ENCODE data around the gene DFFA. TPM values are rescaled to one million over a fixed set of nuclear protein-coding genes. Genes with fewer than 3 reads are reported as not detected.
"Not testable (repeated sequence)": the region's sequence is repeated elsewhere in the genome, so short reads cannot be mapped to it uniquely, and the experiment has no call there.

DFFA gene
- polyA plus RNA-seq, 4 donors, result 8.9 to 30.3 (median 17.2) TPM

DNA sequence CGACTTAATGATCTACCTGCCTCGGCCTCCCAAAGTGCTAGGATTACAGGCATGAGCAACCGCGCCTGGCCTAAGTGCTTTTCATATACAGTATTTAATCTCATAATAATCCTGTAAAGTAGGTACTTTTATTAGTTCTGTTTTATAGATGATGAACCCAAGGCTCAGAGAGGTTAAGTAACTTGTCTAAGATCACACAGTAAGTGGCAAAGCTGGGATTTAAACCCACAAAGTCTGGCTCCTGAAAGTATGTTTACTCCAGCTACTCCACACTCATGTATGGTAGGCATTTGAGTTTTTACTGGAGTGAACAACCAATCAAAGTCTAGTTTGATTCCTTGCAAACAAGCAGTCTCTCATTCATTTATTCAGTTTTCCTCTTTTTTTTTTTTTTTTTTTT is 2.3 kb downstream of the DFFA start:
- FAIRE-seq (no peak), DNase-seq (no peak)
- Histone ChIP-seq H3K9me3 (ENCODE audit: control insufficient read depth in 2 of 2, insufficient read depth in 1 of 2, low read depth in 1 of 2, low read length in 1 of 2) (no peaks in the 10 kb centered on the region), H3K27ac (ENCODE audit: low read depth in 1 of 3, low read length in 2 of 3) (no peak overlapping the region), H3K36me3 (ENCODE audit: control insufficient read depth in 3 of 3, insufficient read depth in 2 of 3, low read depth in 1 of 3, low read length in 3 of 3) (peaks cover 3 to 40% (median 3%) of the 10 kb centered on the region in 3 donors), H3K4me1 (ENCODE audit: control insufficient read depth in 3 of 3, insufficient read depth in 2 of 3, low read depth in 1 of 3, low read length in 2 of 3) (peaks cover 0 to 2% (median 0%) of the 10 kb centered on the region in 3 donors), H3K4me3 (ENCODE audit: low read depth in 1 of 3, low read length in 3 of 3) (no peak overlapping the region), H3K27me3 (ENCODE audit: control insufficient read depth in 3 of 3, insufficient read depth in 3 of 3, low read length in 3 of 3) (no peaks in the 10 kb centered on the region)
- 97 to 100% (median 97%) methylated on average over 4 of the region's 4 CpGs for WGBS, 3 donors

- H3K9me3 ChIP-seq (ENCODE audit: control insufficient read depth in 2 of 2, insufficient read depth in 1 of 2, low read depth in 1 of 2, low read length in 1 of 2), result no peaks in the 10 kb centered on the region
- 94 to 100% (median 99%) methylated on average over 2 of the region's 2 CpGs for WGBS, 3 donors
- no peak for FAIRE-seq
Observed at GRCh38 chr1:10467078-10467477, 5.3 kb downstream of the DFFA start.

GRCh38 chr1:10459184-10459583 is 13.1 kb downstream of the DFFA start:
- Histone ChIP-seq H3K4me3 (ENCODE audit: low read depth in 1 of 3, low read length in 3 of 3) (no peak overlapping the region), H3K27me3 (ENCODE audit: control insufficient read depth in 3 of 3, insufficient read depth in 3 of 3, low read length in 3 of 3) (no peaks in the 10 kb centered on the region), H3K4me1 (ENCODE audit: control insufficient read depth in 3 of 3, insufficient read depth in 2 of 3, low read depth in 1 of 3, low read length in 2 of 3) (no peaks in the 10 kb centered on the region), H3K27ac (ENCODE audit: low read depth in 1 of 3, low read length in 2 of 3) (no peak overlapping the region), H3K36me3 (ENCODE audit: control insufficient read depth in 3 of 3, insufficient read depth in 2 of 3, low read depth in 1 of 3, low read length in 3 of 3) (peaks cover 7 to 47% (median 12%) of the 10 kb centered on the region in 3 donors), H3K9me3 (ENCODE audit: control insufficient read depth in 2 of 2, insufficient read depth in 1 of 2, low read depth in 1 of 2, low read length in 1 of 2) (peaks cover 0 to 4% of the 10 kb centered on the region in 2 donors)
- FAIRE-seq (no peak), DNase-seq (peak; percentile 60 to 76)
- 20 to 45% (median 28%) methylated on average over 3 of the region's 3 CpGs for WGBS, 3 donors

More at GRCh38 chr1:10467078-10467477, 5.3 kb downstream of the DFFA start:
- Histone ChIP-seq H3K4me1 (ENCODE audit: control insufficient read depth in 3 of 3, insufficient read depth in 2 of 3, low read depth in 1 of 3, low read length in 2 of 3) (peaks cover 0 to 2% (median 0%) of the 10 kb centered on the region in 3 donors), H3K27ac (ENCODE audit: low read depth in 1 of 3, low read length in 2 of 3) (no peak overlapping the region), H3K36me3 (ENCODE audit: control insufficient read depth in 3 of 3, insufficient read depth in 2 of 3, low read depth in 1 of 3, low read length in 3 of 3) (peaks cover 10 to 64% (median 15%) of the 10 kb centered on the region in 3 donors), H3K4me3 (ENCODE audit: low read depth in 1 of 3, low read length in 3 of 3) (no peak overlapping the region), H3K27me3 (ENCODE audit: control insufficient read depth in 3 of 3, insufficient read depth in 3 of 3, low read length in 3 of 3) (no peaks in the 10 kb centered on the region)
- no peak for DNase-seq

GRCh38 chr1:10457875-10458274 is 14.5 kb downstream of the DFFA start:
- no peak for FAIRE-seq
- no peak for DNase-seq
- Histone ChIP-seq H3K9me3 (ENCODE audit: control insufficient read depth in 2 of 2, insufficient read depth in 1 of 2, low read depth in 1 of 2, low read length in 1 of 2) (peaks cover 0 to 4% of the 10 kb centered on the region in 2 donors), H3K27ac (ENCODE audit: low read depth in 1 of 3, low read length in 2 of 3) (no peak overlapping the region), H3K4me3 (ENCODE audit: low read depth in 1 of 3, low read length in 3 of 3) (no peak overlapping the region), H3K27me3 (ENCODE audit: control insufficient read depth in 3 of 3, insufficient read depth in 3 of 3, low read length in 3 of 3) (no peaks in the 10 kb centered on the region), H3K4me1 (ENCODE audit: control insufficient read depth in 3 of 3, insufficient read depth in 2 of 3, low read depth in 1 of 3, low read length in 2 of 3) (no peaks in the 10 kb centered on the region), H3K36me3 (ENCODE audit: control insufficient read depth in 3 of 3, insufficient read depth in 2 of 3, low read depth in 1 of 3, low read length in 3 of 3) (peaks cover 3 to 38% (median 6%) of the 10 kb centered on the region in 3 donors)
- WGBS, 3 donors, result 66 to 75% (median 75%) methylated on average over 9 of the region's 9 CpGs

DNA sequence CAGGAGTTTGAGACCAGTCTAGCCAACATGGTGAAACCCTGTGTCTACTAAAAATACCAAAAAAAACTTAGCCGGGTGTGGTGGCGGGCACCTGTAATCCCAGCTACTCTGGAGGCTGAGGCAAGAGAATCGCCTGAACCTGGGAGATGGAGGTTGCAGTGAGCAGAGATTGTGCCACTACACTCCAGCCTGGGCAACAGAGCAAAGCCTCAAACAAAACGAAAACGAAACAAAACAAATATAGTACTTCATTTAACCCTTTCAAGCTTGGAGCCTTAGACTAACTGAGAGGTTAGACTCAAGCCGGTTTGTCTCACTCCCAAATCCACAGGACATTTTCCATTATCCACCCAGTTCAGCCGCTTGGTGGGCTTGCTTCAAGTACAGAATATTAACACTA is 14.9 kb downstream of the DFFA start:
- H3K36me3 ChIP-seq (ENCODE audit: control insufficient read depth in 3 of 3, insufficient read depth in 2 of 3, low read depth in 1 of 3, low read length in 3 of 3), result peaks cover 1 to 35% (median 2%) of the 10 kb centered on the region in 3 donors
- not testable (repeated sequence) for FAIRE-seq; H3K9me3 ChIP-seq (ENCODE audit: control insufficient read depth in 2 of 2, insufficient read depth in 1 of 2, low read depth in 1 of 2, low read length in 1 of 2); H3K27me3 ChIP-seq (ENCODE audit: control insufficient read depth in 3 of 3, insufficient read depth in 3 of 3, low read length in 3 of 3); H3K4me1 ChIP-seq (ENCODE audit: control insufficient read depth in 3 of 3, insufficient read depth in 2 of 3, low read depth in 1 of 3, low read length in 2 of 3); H3K27ac ChIP-seq (ENCODE audit: low read depth in 1 of 3, low read length in 2 of 3); H3K4me3 ChIP-seq (ENCODE audit: low read depth in 1 of 3, low read length in 3 of 3)
- 60 to 65% (median 63%) methylated on average over 7 of the region's 7 CpGs for WGBS, 3 donors
- peak in 1 of 2 donors; percentile 17 for DNase-seq

DNA sequence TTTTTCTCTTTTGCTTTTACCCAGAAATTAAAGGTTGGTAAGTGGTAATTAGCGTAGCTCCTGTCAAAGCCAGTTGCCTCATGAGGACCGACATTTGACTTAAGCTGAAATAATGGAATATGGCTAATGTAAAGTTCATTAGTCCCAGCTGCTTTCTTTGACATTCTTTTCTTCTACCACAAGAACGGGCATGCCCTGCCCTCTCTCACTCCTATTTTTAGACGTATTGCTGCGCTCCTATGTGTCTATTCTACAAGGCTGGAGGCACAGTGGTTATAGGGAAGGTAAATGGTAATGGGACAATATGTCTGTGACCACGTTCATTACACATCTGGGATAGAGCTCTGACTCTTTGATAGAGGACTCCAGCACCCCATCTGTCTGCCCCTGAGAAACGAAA is 15.7 kb downstream of the DFFA start:
- Histone ChIP-seq H3K27me3 (ENCODE audit: control insufficient read depth in 3 of 3, insufficient read depth in 3 of 3, low read length in 3 of 3) (no peaks in the 10 kb centered on the region), H3K36me3 (ENCODE audit: control insufficient read depth in 3 of 3, insufficient read depth in 2 of 3, low read depth in 1 of 3, low read length in 3 of 3) (peaks cover 0 to 27% (median 0%) of the 10 kb centered on the region in 3 donors), H3K4me3 (ENCODE audit: low read depth in 1 of 3, low read length in 3 of 3) (no peak overlapping the region), H3K4me1 (ENCODE audit: control insufficient read depth in 3 of 3, insufficient read depth in 2 of 3, low read depth in 1 of 3, low read length in 2 of 3) (no peaks in the 10 kb centered on the region), H3K27ac (ENCODE audit: low read depth in 1 of 3, low read length in 2 of 3) (no peak overlapping the region), H3K9me3 (ENCODE audit: control insufficient read depth in 2 of 2, insufficient read depth in 1 of 2, low read depth in 1 of 2, low read length in 1 of 2) (peaks cover 0 to 4% of the 10 kb centered on the region in 2 donors)
- FAIRE-seq (no peak), DNase-seq (no peak)
- 85 to 87% (median 85%) methylated on average over 7 of the region's 7 CpGs for WGBS, 3 donors

- H3K27ac ChIP-seq (ENCODE audit: low read depth in 1 of 3, low read length in 2 of 3), result no peak overlapping the region
- no peak for FAIRE-seq
- H3K36me3 ChIP-seq (ENCODE audit: control insufficient read depth in 3 of 3, insufficient read depth in 2 of 3, low read depth in 1 of 3, low read length in 3 of 3), result peaks cover 0 to 21% (median 0%) of the 10 kb centered on the region in 3 donors
- peaks cover 0 to 4% of the 10 kb centered on the region in 2 donors for H3K9me3 ChIP-seq (ENCODE audit: control insufficient read depth in 2 of 2, insufficient read depth in 1 of 2, low read depth in 1 of 2, low read length in 1 of 2)
- H3K4me3 ChIP-seq (ENCODE audit: low read depth in 1 of 3, low read length in 3 of 3), result no peak overlapping the region
- H3K27me3 ChIP-seq (ENCODE audit: control insufficient read depth in 3 of 3, insufficient read depth in 3 of 3, low read length in 3 of 3), result no peaks in the 10 kb centered on the region
- WGBS, 3 donors, result 86 to 90% (median 87%) methylated on average over 5 of the region's 5 CpGs
- DNase-seq, result no peak
- H3K4me1 ChIP-seq (ENCODE audit: control insufficient read depth in 3 of 3, insufficient read depth in 2 of 3, low read depth in 1 of 3, low read length in 2 of 3), result no peaks in the 10 kb centered on the region
Observed at GRCh38 chr1:10456048-10456447, 16.3 kb downstream of the DFFA start.

GRCh38 chr1:10451287-10451686 is 21.0 kb downstream of the DFFA start:
- no peak overlapping the region for H3K27ac ChIP-seq (ENCODE audit: low read depth in 1 of 3, low read length in 2 of 3)
- no peaks in the 10 kb centered on the region for H3K4me1 ChIP-seq (ENCODE audit: control insufficient read depth in 3 of 3, insufficient read depth in 2 of 3, low read depth in 1 of 3, low read length in 2 of 3)
- H3K27me3 ChIP-seq (ENCODE audit: control insufficient read depth in 3 of 3, insufficient read depth in 3 of 3, low read length in 3 of 3), result no peaks in the 10 kb centered on the region
- peaks cover 0 to 4% of the 10 kb centered on the region in 2 donors for H3K9me3 ChIP-seq (ENCODE audit: control insufficient read depth in 2 of 2, insufficient read depth in 1 of 2, low read depth in 1 of 2, low read length in 1 of 2)
- H3K36me3 ChIP-seq (ENCODE audit: control insufficient read depth in 3 of 3, insufficient read depth in 2 of 3, low read depth in 1 of 3, low read length in 3 of 3), result peaks cover 0 to 19% (median 0%) of the 10 kb centered on the region in 3 donors
- DNase-seq, result no peak
- 26 to 61% (median 44%) methylated on average over 10 of the region's 10 CpGs for WGBS, 3 donors
- FAIRE-seq, result no peak
- no peak overlapping the region for H3K4me3 ChIP-seq (ENCODE audit: low read depth in 1 of 3, low read length in 3 of 3)

GRCh38 chr1:10450836-10451235 is 21.5 kb downstream of the DFFA start:
- Histone ChIP-seq H3K27ac (ENCODE audit: low read depth in 1 of 3, low read length in 2 of 3) (no peak overlapping the region), H3K27me3 (ENCODE audit: control insufficient read depth in 3 of 3, insufficient read depth in 3 of 3, low read length in 3 of 3) (no peaks in the 10 kb centered on the region), H3K36me3 (ENCODE audit: control insufficient read depth in 3 of 3, insufficient read depth in 2 of 3, low read depth in 1 of 3, low read length in 3 of 3) (peaks cover 0 to 23% (median 0%) of the 10 kb centered on the region in 3 donors), H3K9me3 (ENCODE audit: control insufficient read depth in 2 of 2, insufficient read depth in 1 of 2, low read depth in 1 of 2, low read length in 1 of 2) (peaks cover 0 to 4% of the 10 kb centered on the region in 2 donors), H3K4me1 (ENCODE audit: control insufficient read depth in 3 of 3, insufficient read depth in 2 of 3, low read depth in 1 of 3, low read length in 2 of 3) (no peaks in the 10 kb centered on the region), H3K4me3 (ENCODE audit: low read depth in 1 of 3, low read length in 3 of 3) (no peak overlapping the region)
- DNase-seq (no peak), FAIRE-seq (no peak)
- WGBS, 3 donors, result 58 to 63% (median 62%) methylated on average over 6 of the region's 6 CpGs
